Keratinocyte (primary cell): Measurements from ENCODE around the gene FRAS1. TPM values are rescaled to one million over a fixed set of nuclear protein-coding genes. Genes with fewer than 3 reads are reported as not detected.

Experiments
- DNase-seq: peaks from one replicate; pipeline ENCODE4 v3.0.0-alpha.2; 2011; ENCODE audit warnings: low read depth, missing footprints, low spot score
- FAIRE-seq: peaks from 2 replicates; lab custom pipeline; 2011; peaks lifted over from hg19 to GRCh38; lab: Jason Lieb, UNC
- H2AFZ ChIP-seq: 2 replicates; pipeline ENCODE4 v1.6.0; 2012; ENCODE audit warnings: low read length, control low read depth, inconsistent platforms; ENCODE audit not compliant: control insufficient read depth
- H3K27ac ChIP-seq: 2 replicates; pipeline ENCODE4 v1.5.1; 2011; ENCODE audit warnings: low read length; ENCODE audit not compliant: control insufficient read depth, insufficient read depth
- H3K27me3 ChIP-seq: 3 replicates; pipeline ENCODE4 v1.6.0; 2011; ENCODE audit warnings: low read length; ENCODE audit not compliant: control insufficient read depth, insufficient read depth; ENCODE audit errors: extremely low read depth
- H3K36me3 ChIP-seq, 2 experiments: 2 replicates in 1 of 2; 3 replicates in 1 of 2; pipeline ENCODE4 v1.5.1; 2011; ENCODE audit warnings: low read length in 2 of 2, mild to moderate bottlenecking in 1 of 2; ENCODE audit not compliant: control insufficient read depth in 2 of 2, insufficient read depth in 2 of 2; ENCODE audit errors: extremely low read depth in 1 of 2
- H3K4me1 ChIP-seq: 3 replicates; pipeline ENCODE4 v1.5.1; 2011; ENCODE audit warnings: low read length; ENCODE audit not compliant: control insufficient read depth, insufficient read depth; ENCODE audit errors: extremely low read depth
- H3K4me2 ChIP-seq: 3 replicates; pipeline ENCODE4 v1.6.0; 2011; ENCODE audit warnings: low read depth, low read length; ENCODE audit not compliant: control insufficient read depth, insufficient read depth; ENCODE audit errors: extremely low read depth
- H3K4me3 ChIP-seq, 3 experiments: fragments of 200-600 bp in 1 of 3; sonication (generic) in 1 of 3; 2 replicates in 2 of 3; 3 replicates in 1 of 3; pipeline ENCODE4 v1.5.1; 2011 to 2016; ENCODE audit warnings: low read length in 3 of 3, mild to moderate bottlenecking in 3 of 3, control low read depth in 2 of 3, inconsistent platforms in 1 of 3, low read depth in 1 of 3, mixed read lengths in 1 of 3, mixed run types in 1 of 3, moderate library complexity in 1 of 3; ENCODE audit not compliant: control insufficient read depth in 2 of 3, insufficient read depth in 2 of 3; ENCODE audit errors: extremely low read depth in 1 of 3
- H3K79me2 ChIP-seq: 2 replicates; pipeline ENCODE4 v1.6.0; 2012; ENCODE audit warnings: low read length; ENCODE audit not compliant: control insufficient read depth, insufficient read depth
- H3K9ac ChIP-seq: 3 replicates; pipeline ENCODE4 v1.6.0; 2011; ENCODE audit warnings: low read length; ENCODE audit not compliant: control insufficient read depth, insufficient read depth; ENCODE audit errors: extremely low read depth
- H3K9me1 ChIP-seq: 3 replicates; pipeline ENCODE4 v1.6.0; 2011; ENCODE audit warnings: low read length; ENCODE audit not compliant: control insufficient read depth, insufficient read depth; ENCODE audit errors: extremely low read depth
- H3K9me3 ChIP-seq: 2 replicates; pipeline ENCODE4 v1.5.1; 2012; ENCODE audit warnings: low read depth, low read length; ENCODE audit not compliant: control insufficient read depth
- H4K20me1 ChIP-seq: 3 replicates; pipeline ENCODE4 v1.6.0; 2011; ENCODE audit warnings: low read length; ENCODE audit not compliant: control insufficient read depth, insufficient read depth; ENCODE audit errors: extremely low read depth
- EZH2 ChIP-seq: IDR thresholded peaks from one replicate; pipeline ENCODE4 v1.6.1; 2012; ENCODE audit warnings: inconsistent platforms, mild to moderate bottlenecking, low read length, moderate library complexity
- dilution Hi-C: fragments of 300-500 bp; cut with MboI; formaldehyde crosslinking; loops from one replicate; pipeline ENCODE4 v1.7.0; 2020; ENCODE audit warnings: low sequenced_read_pairs; ENCODE audit not compliant: extremely low pct_ligation_motif_present
- polyA plus RNA-seq, 5 experiments: library from polyadenylated mRNA; depleted of rRNA in 3 of 5; stranded (reverse) in 3 of 5; stranded (forward) in 1 of 5; unstranded in 1 of 5; fragments of >200 nt; gene quantifications; 1 replicate in 1 of 5; 2 replicates in 3 of 5; 3 replicates in 1 of 5; pipeline versions ENCODE4 v1.2.1 to v1.2.3, GENCODE V29; 2011 to 2012; ENCODE audit warnings: missing spikeins in 2 of 5, low read depth in 1 of 5, low replicate concordance in 1 of 5
- TF ChIP-seq, protein P1 (sequence below), 3 experiments: IDR thresholded peaks in 1 of 3; conservative IDR thresholded peaks in 1 of 3; optimal IDR thresholded peaks in 1 of 3; 2 replicates in 2 of 3; 3 replicates in 1 of 3; pipeline versions ENCODE3 to v1.5.1; 2011; ENCODE audit warnings: low read length in 3 of 3, mild to moderate bottlenecking in 3 of 3, moderate library complexity in 2 of 3, control low read depth in 1 of 3, inconsistent platforms in 1 of 3; ENCODE audit not compliant: insufficient read depth in 2 of 3; ENCODE audit errors: extremely low read depth in 1 of 3

FRAS1 gene
- polyA plus RNA-seq, 1 donor (not counting 4 experiments of a cell fraction or from before 2014, with no cell fraction given), result 3.5 TPM

DNA sequence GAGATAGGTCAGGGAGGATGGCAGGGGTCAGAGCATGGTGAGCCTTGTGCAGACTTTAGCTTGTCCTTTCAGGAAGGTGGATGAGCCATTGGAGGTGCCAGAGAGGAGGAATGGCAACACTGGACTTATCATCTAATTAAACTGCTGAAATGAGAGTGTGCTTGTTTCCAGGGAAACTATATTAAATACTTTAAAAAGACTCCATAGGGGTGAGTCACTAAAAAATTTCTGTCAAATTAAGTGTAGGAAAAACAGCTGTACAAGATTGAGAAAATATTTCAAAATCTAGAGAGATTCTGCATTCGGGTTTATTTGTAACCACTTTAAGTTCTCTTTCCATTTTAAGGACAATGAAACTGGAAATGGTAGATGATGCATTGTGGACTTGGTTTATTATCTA, 11.4 kb downstream of the FRAS1 start:
- H3K4me1 ChIP-seq, result peaks cover 5% of the 10 kb centered on the region
- no peak for FAIRE-seq
- H3K9ac ChIP-seq, result no peak overlapping the region
- no peak for TF ChIP-seq EZH2
- TF ChIP-seq, protein P1, sequence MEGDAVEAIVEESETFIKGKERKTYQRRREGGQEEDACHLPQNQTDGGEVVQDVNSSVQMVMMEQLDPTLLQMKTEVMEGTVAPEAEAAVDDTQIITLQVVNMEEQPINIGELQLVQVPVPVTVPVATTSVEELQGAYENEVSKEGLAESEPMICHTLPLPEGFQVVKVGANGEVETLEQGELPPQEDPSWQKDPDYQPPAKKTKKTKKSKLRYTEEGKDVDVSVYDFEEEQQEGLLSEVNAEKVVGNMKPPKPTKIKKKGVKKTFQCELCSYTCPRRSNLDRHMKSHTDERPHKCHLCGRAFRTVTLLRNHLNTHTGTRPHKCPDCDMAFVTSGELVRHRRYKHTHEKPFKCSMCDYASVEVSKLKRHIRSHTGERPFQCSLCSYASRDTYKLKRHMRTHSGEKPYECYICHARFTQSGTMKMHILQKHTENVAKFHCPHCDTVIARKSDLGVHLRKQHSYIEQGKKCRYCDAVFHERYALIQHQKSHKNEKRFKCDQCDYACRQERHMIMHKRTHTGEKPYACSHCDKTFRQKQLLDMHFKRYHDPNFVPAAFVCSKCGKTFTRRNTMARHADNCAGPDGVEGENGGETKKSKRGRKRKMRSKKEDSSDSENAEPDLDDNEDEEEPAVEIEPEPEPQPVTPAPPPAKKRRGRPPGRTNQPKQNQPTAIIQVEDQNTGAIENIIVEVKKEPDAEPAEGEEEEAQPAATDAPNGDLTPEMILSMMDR (optimal IDR thresholded peaks at IDR 0.05 in 1 of 3, IDR thresholded peaks at IDR 0.05 in 1 of 3, conservative IDR thresholded peaks at IDR 0.05 in 1 of 3; ENCODE audit: extremely low read depth in 1 of 3, insufficient read depth in 2 of 3, low read length in 3 of 3), result no peak
- H3K27ac ChIP-seq, result no peak overlapping the region
- no peaks in the 10 kb centered on the region for H3K9me1 ChIP-seq
- no peaks in the 10 kb centered on the region for H4K20me1 ChIP-seq
- DNase-seq, result no peak
- no peaks in the 10 kb centered on the region for H3K36me3 ChIP-seq
- no peaks in the 10 kb centered on the region for H3K9me3 ChIP-seq
- H3K79me2 ChIP-seq, result no peaks in the 10 kb centered on the region
- no peak overlapping the region for H2AFZ ChIP-seq
- dilution Hi-C loops, result no loop called here
- no peak overlapping the region for H3K4me3 ChIP-seq
- no peak overlapping the region for H3K4me2 ChIP-seq
- no peaks in the 10 kb centered on the region for H3K27me3 ChIP-seq

DNA sequence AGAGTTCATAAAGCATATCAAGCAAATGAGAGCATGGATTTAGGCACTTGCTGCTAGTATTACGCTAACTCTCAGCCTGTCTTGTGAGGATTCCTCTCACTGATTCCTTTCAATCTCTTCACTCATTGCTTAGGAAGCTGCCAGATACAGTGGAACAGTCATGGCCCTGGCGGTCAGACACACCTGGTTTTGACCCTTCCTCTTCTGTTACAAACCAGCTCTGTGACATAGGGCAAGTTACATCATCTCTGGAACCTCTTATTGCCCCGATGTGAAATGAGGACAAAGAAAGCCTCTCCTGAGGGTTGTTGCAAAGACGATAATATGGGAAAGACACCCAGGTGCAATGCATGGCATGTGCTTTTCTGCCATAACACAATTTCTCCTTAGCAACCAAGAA, 12.2 kb downstream of the FRAS1 start:
- dilution Hi-C loops, result no loop called here
- H4K20me1 ChIP-seq, result no peaks in the 10 kb centered on the region
- no peaks in the 10 kb centered on the region for H3K79me2 ChIP-seq
- H3K9me1 ChIP-seq, result no peaks in the 10 kb centered on the region
- H3K4me1 ChIP-seq, result peaks cover 5% of the 10 kb centered on the region
- H3K9ac ChIP-seq, result no peak overlapping the region
- TF ChIP-seq, protein P1 (optimal IDR thresholded peaks at IDR 0.05 in 1 of 3, IDR thresholded peaks at IDR 0.05 in 1 of 3, conservative IDR thresholded peaks at IDR 0.05 in 1 of 3; ENCODE audit: extremely low read depth in 1 of 3, insufficient read depth in 2 of 3, low read length in 3 of 3), result no peak
- no peak for TF ChIP-seq EZH2
- no peak overlapping the region for H3K4me2 ChIP-seq
- DNase-seq, result no peak
- no peak overlapping the region for H3K27ac ChIP-seq
- no peak overlapping the region for H3K4me3 ChIP-seq
- H3K9me3 ChIP-seq, result no peaks in the 10 kb centered on the region
- H2AFZ ChIP-seq, result no peak overlapping the region
- no peak for FAIRE-seq
- H3K36me3 ChIP-seq, result no peaks in the 10 kb centered on the region
- no peaks in the 10 kb centered on the region for H3K27me3 ChIP-seq
